ENCODE measurements around the gene STOML2.

Gene STOML2

DNA sequence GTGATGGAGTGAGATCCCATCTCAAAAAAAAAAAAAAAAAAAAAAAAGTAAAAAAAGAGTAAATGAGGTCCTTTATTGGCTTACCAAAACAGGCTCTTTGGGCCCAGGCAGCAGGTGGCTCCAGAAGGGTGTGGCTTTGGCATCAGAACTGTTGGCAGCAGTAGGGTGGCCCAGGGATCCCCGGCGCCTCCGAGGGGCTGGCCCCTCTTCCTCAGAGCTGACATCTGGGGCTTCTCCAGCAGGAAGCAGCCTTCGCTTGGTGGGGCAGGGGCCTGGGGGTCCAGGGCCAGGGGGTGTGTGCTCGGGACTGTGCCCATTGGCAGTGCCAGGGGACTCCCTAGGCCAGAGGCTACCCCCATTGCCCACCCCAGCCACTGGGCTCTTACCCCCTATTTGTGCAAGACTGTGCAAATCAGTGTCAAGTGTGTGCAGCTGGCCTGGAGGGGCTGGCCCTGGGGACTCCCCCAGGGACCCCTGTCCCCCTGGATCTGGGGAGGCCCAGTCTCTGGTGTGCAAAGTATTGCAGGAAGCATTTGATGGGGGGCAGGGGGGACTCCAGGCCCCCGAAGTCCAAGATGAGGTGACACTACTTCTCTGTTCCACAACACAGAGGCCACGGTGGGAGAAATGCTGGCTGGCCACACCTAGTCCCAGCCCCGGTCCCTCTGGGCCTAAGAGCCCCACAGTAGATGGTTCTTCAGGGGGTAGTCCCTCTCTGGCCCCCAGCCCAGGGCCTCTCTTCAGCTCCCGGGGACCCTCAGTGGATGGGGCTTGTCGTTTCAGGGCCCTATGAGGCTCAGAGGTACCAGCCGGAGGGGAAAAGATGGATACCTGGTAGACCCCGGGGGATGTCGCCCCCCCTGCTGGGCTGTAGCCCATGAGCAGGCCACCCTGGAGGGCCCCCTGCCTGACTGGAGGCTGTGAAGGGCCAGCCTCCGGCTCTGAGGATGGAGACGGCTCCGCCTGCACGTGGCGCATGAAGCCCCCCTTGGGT, 4.7 kb upstream of the STOML2 start:
- 0 out of 2 replicates have a peak, but pooled peaks cover 3% of the 10 kb centered on the region for H3K36me3 ChIP-seq (ENCODE audit: control insufficient read depth, insufficient read depth, low read length)
- no peak overlapping the region for H3K4me3 ChIP-seq (ENCODE audit: low read length)
- H3K9me3 ChIP-seq (ENCODE audit: control insufficient read depth, insufficient read depth, low read length) = no peaks in the 10 kb centered on the region
- H3K27me3 ChIP-seq (ENCODE audit: control insufficient read depth, insufficient read depth, low read length) = no peaks in the 10 kb centered on the region
- no peak for DNase-seq (ENCODE audit: low read depth, low spot score)
- no peaks in the 10 kb centered on the region for H3K4me1 ChIP-seq (ENCODE audit: control insufficient read depth, insufficient read depth, low read length)
- no peak overlapping the region for H3K27ac ChIP-seq (ENCODE audit: low read length)
- no CpG with 5 or more reads among the region's 18 CpGs for WGBS (ENCODE audit: insufficient coverage, insufficient read length)

DNA sequence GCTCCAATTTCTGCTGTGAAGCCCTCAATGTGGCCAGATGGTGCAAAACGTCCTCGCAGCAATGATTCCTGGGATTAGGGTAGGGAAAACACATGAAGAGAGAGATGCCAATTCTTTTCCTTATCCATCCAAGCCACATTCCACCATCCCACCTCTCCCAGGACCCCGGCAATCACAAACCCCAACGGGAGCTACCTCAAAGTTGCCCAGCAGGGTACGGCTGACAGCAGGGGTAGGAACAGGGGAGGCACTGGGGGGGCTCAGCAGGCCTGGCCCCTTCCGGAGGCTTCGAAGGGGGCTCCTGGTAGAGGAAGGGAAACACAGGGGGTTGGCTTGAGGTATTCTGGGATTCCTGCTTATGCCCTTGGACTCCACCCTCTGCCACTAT, 3.4 kb upstream of the STOML2 start:
- no CpG with 5 or more reads among the region's 7 CpGs for WGBS (ENCODE audit: insufficient coverage, insufficient read length)
- peaks cover 6% of the 10 kb centered on the region; the same call in 1 of the 2 replicates for H3K36me3 ChIP-seq (ENCODE audit: control insufficient read depth, insufficient read depth, low read length)
- no peak for DNase-seq (ENCODE audit: low read depth, low spot score)

DNA sequence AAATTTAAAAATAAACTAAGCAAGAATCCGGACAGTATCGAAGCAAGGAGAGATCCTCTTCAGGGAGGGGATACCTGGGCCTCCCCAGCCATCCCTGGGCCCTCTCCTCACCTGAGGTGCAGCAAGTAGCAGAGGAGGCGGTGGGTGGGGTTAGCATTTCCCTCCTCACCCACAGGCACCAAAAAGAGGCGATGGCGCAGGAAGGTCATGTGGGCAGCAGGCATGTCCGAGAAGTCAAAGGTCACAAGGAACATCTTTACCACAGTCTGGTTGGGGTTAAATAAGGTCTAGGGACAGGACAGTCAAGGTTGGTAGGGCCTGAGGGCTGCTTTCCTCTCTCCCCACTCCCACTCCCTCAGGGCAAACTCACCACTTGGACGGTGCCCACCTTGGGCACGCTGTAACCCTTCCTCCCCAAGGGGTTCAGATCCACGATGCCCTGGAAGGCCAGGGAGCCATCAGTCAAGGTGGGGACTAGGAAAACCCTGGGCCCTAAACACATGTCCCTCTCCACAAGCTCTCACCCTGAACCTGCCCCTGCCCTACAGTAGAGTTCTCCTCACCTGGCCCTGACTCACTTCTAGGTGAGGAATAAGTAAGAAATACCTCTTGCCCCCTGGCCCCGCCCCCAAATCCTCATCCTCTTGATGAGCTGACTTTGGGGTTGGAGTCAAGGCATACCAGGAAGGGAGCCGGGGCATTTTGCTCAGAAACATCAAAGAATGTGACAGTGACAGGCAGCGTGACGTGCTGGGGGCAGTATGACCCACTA, 2.8 kb upstream of the STOML2 start:
- H3K9me3 ChIP-seq (ENCODE audit: control insufficient read depth, insufficient read depth, low read length) = no peaks in the 10 kb centered on the region
- DNase-seq (ENCODE audit: low read depth, low spot score) = no peak
- H3K27ac ChIP-seq (ENCODE audit: low read length) = no peak overlapping the region
- H3K36me3 ChIP-seq (ENCODE audit: control insufficient read depth, insufficient read depth, low read length) = peaks cover 10% of the 10 kb centered on the region
- H3K4me1 ChIP-seq (ENCODE audit: control insufficient read depth, insufficient read depth, low read length) = no peaks in the 10 kb centered on the region
- H3K27me3 ChIP-seq (ENCODE audit: control insufficient read depth, insufficient read depth, low read length) = no peaks in the 10 kb centered on the region
- H3K4me3 ChIP-seq (ENCODE audit: low read length) = no peak overlapping the region
- no CpG with 5 or more reads among the region's 13 CpGs for whole genome bisulfite sequencing (ENCODE audit: insufficient coverage, insufficient read length)

More for the DNA sequence above, 3.4 kb upstream of the STOML2 start:
- Histone ChIP-seq H3K27me3 (ENCODE audit: control insufficient read depth, insufficient read depth, low read length) (no peaks in the 10 kb centered on the region), H3K4me3 (ENCODE audit: low read length) (no peak overlapping the region), H3K4me1 (ENCODE audit: control insufficient read depth, insufficient read depth, low read length) (no peaks in the 10 kb centered on the region), H3K9me3 (ENCODE audit: control insufficient read depth, insufficient read depth, low read length) (no peaks in the 10 kb centered on the region), H3K27ac (ENCODE audit: low read length) (no peak overlapping the region)

DNA sequence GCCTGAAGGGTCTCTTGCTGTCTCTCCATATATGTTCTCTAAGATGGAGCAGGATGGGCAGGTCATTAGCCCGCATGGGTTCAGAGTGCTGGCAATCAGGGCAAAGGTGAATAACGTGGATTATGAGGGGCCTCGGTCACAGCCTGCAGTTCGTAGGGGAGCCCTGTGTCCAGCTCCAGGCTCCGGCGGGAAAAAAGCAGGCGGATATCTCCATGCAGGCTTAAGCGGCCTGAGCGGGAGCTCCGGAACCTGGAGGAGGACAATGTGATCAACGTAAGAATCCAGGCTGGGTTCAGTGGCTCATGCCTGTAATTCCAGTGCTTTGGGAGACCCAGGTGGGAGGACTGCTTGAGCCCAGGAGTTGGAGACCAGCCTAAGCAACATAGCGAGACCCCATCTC, 2.2 kb upstream of the STOML2 start:
- Histone ChIP-seq H3K9me3 (ENCODE audit: control insufficient read depth, insufficient read depth, low read length) (no peaks in the 10 kb centered on the region), H3K27ac (ENCODE audit: low read length) (no peak overlapping the region), H3K4me3 (ENCODE audit: low read length) (no peak overlapping the region)

DNA sequence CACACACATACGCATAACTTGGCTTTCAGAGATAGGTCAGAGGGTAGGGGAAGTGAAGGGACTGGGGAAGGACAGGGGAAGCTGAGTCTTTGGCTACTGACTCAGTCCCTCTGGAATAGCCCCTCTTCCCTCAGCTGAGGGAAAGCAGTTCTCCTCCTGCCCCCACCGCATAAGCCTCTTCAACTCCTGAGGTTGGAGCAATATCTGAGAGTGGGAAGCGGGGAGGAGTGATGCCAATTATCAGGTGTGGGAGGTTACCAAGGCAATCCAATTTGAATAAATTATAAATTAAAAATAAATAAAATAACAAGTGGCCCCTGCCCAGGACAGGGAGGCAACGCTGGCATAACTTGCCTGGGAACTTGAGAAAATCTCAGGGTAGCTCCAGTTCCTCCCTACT, 1.7 kb upstream of the STOML2 start:
- Histone ChIP-seq H3K9me3 (ENCODE audit: control insufficient read depth, insufficient read depth, low read length) (no peaks in the 10 kb centered on the region), H3K36me3 (ENCODE audit: control insufficient read depth, insufficient read depth, low read length) (peaks cover 13% of the 10 kb centered on the region), H3K4me1 (ENCODE audit: control insufficient read depth, insufficient read depth, low read length) (no peaks in the 10 kb centered on the region), H3K27me3 (ENCODE audit: control insufficient read depth, insufficient read depth, low read length) (no peaks in the 10 kb centered on the region), H3K4me3 (ENCODE audit: low read length) (no peak overlapping the region), H3K27ac (ENCODE audit: low read length) (no peak overlapping the region)
- DNase-seq (ENCODE audit: low read depth, low spot score) = no peak
- no CpG with 5 or more reads among the region's 4 CpGs for WGBS (ENCODE audit: insufficient coverage, insufficient read length)

More for the DNA sequence above, 2.2 kb upstream of the STOML2 start:
- H3K4me1 ChIP-seq (ENCODE audit: control insufficient read depth, insufficient read depth, low read length) = no peaks in the 10 kb centered on the region
- no peaks in the 10 kb centered on the region for H3K27me3 ChIP-seq (ENCODE audit: control insufficient read depth, insufficient read depth, low read length)
- WGBS (ENCODE audit: insufficient coverage, insufficient read length) = no CpG with 5 or more reads among the region's 12 CpGs
- peaks cover 10% of the 10 kb centered on the region for H3K36me3 ChIP-seq (ENCODE audit: control insufficient read depth, insufficient read depth, low read length)
- DNase-seq (ENCODE audit: low read depth, low spot score) = no peak

DNA sequence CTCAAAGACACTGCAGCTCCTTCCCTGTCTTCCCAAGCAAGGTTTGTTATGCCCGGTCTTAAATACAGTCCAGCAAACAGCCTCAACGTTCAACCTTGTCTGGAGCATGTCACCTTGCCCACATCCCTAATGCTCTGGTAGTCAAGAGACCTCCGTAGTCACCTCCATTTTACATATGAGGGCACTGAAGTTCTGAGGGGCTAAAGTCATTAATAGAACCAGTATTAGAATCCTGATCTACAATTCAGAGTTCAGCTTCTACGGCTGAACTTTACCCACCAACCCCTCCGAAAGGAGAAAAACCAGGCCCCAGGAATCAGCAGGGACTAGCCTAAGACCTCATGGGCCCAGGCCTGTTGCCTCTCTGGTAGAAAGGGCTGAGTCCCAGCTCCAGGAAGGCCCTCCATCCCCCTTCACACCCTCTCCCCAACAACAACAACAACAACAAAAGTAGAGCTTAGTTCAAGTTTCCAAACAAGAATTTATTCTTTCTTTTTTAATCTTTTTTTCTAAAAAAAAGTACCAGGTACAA, 795 bp upstream of the STOML2 start:
- Histone ChIP-seq H3K9me3 (ENCODE audit: control insufficient read depth, insufficient read depth, low read length) (no peaks in the 10 kb centered on the region), H3K4me1 (ENCODE audit: control insufficient read depth, insufficient read depth, low read length) (no peaks in the 10 kb centered on the region), H3K36me3 (ENCODE audit: control insufficient read depth, insufficient read depth, low read length) (peaks cover 13% of the 10 kb centered on the region), H3K27ac (ENCODE audit: low read length) (no peak overlapping the region), H3K4me3 (ENCODE audit: low read length) (peak overlapping the region; percentile 73; the same call in 1 of the 2 replicates), H3K27me3 (ENCODE audit: control insufficient read depth, insufficient read depth, low read length) (no peaks in the 10 kb centered on the region)
- no peak for DNase-seq (ENCODE audit: low read depth, low spot score)
- no CpG with 5 or more reads among the region's 5 CpGs for WGBS (ENCODE audit: insufficient coverage, insufficient read length)

DNA sequence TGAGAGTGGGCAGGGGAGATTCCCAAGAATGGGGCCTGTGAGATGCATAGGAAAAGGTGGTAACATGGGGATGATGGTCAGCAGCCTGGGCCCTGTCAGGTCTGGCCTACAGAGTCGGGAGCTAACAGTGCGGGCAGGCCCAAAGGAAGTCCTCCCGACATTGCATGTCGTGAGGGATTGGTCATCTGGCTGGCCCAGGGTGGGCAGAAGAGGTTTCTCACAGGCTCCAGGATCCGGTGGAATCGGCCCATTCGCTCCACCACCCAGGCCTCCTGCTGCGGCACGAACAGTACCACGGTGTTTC, 514 bp downstream of the STOML2 start:
- H3K4me3 ChIP-seq (ENCODE audit: low read length) = peak overlapping the region; percentile 73
- DNase-seq (ENCODE audit: low read depth, low spot score) = no peak
- no peaks in the 10 kb centered on the region for H3K9me3 ChIP-seq (ENCODE audit: control insufficient read depth, insufficient read depth, low read length)
- H3K4me1 ChIP-seq (ENCODE audit: control insufficient read depth, insufficient read depth, low read length) = no peaks in the 10 kb centered on the region
- no peaks in the 10 kb centered on the region for H3K27me3 ChIP-seq (ENCODE audit: control insufficient read depth, insufficient read depth, low read length)
- peaks cover 13% of the 10 kb centered on the region for H3K36me3 ChIP-seq (ENCODE audit: control insufficient read depth, insufficient read depth, low read length)
- no peak overlapping the region for H3K27ac ChIP-seq (ENCODE audit: low read length)
- no CpG with 5 or more reads among the region's 10 CpGs for WGBS (ENCODE audit: insufficient coverage, insufficient read length)

DNA sequence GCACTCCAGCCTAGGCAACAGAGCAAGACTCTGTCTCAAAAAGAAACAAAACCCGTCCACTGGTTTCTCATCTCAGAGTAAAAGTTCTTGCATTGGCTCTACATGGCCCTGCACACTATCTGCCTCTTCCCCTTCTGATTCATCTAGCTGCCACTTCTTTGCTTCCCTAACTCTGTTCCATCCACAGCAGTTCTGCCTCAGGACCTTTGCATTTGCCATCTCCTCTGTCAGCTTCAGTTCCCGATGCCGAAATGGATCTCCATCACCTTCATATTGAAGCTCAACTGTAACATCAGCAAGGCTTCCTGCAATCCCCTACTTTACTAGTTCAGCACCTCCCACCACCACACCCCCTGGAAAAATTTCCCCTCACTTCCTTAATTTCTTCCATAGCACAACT, 5.4 kb downstream of the STOML2 start:
- Histone ChIP-seq H3K4me1 (ENCODE audit: control insufficient read depth, insufficient read depth, low read length) (no peaks in the 10 kb centered on the region), H3K27me3 (ENCODE audit: control insufficient read depth, insufficient read depth, low read length) (no peaks in the 10 kb centered on the region), H3K4me3 (ENCODE audit: low read length) (no peak overlapping the region), H3K9me3 (ENCODE audit: control insufficient read depth, insufficient read depth, low read length) (no peaks in the 10 kb centered on the region), H3K36me3 (ENCODE audit: control insufficient read depth, insufficient read depth, low read length) (peaks cover 16% of the 10 kb centered on the region), H3K27ac (ENCODE audit: low read length) (no peak overlapping the region)
- no peak for DNase-seq (ENCODE audit: low read depth, low spot score)
- no CpG with 5 or more reads among the region's 3 CpGs for WGBS (ENCODE audit: insufficient coverage, insufficient read length)

DNA sequence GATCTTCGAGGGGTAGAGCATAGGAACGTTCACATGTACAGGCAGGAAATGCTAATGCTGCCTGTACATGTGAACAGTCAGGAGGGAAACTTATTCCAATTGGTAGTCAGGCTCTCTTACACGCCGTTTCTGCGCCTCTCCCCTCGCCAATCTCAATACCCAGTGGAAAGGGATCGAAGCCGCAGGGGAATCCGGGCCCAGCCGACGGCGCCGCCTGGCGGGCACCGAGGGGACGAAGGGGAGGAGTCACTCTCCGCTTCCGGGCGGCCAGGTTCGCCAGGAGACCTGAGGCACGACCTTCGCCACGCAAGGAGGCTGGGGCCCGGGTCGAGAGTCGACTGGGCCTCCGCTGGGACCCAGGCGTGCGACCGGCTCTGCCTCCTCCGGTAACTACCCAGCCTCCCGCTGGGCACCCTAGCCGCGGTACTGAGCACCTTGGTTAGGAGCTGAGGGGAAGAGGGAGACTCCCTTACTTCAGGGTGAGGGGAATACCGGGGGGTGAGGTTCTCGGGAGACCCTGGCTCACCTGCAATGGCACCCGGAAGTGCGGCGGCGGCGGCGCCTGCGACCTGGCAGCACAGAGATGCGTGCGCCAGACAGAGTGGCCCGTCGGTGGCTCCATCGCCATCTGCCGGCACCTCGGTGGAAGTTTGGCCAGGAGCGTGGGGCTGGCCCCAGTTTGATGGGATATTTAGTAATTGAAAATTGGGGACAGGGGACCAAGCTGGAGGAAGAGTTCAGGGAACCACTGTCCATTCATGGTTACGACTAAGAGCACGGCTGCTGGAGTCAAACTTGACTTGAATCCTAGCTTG, 6.7 kb downstream of the STOML2 start, which contains the start of gene PIGO:
Gene PIGO (minus strand): TSS at position 557 of the 815 bp plus-strand sequence. CDS start 1,026 bp downstream, outside the sequence.
- H3K36me3 ChIP-seq (ENCODE audit: control insufficient read depth, insufficient read depth, low read length) = peaks cover 19% of the 10 kb centered on the region
- no peak within 1 kb of the TSS for H3K27ac ChIP-seq (ENCODE audit: low read length)
- H3K9me3 ChIP-seq (ENCODE audit: control insufficient read depth, insufficient read depth, low read length) = no peaks in the 10 kb centered on the region
- WGBS (ENCODE audit: insufficient coverage, insufficient read length) = no CpG with 5 or more reads among the region's 53 CpGs
- H3K4me1 ChIP-seq (ENCODE audit: control insufficient read depth, insufficient read depth, low read length) = no peaks in the 10 kb centered on the region
- no peak for DNase-seq (ENCODE audit: low read depth, low spot score)
- H3K27me3 ChIP-seq (ENCODE audit: control insufficient read depth, insufficient read depth, low read length) = no peaks in the 10 kb centered on the region
- H3K4me3 ChIP-seq (ENCODE audit: low read length) = peak within 1 kb of the TSS; percentile 84

DNA sequence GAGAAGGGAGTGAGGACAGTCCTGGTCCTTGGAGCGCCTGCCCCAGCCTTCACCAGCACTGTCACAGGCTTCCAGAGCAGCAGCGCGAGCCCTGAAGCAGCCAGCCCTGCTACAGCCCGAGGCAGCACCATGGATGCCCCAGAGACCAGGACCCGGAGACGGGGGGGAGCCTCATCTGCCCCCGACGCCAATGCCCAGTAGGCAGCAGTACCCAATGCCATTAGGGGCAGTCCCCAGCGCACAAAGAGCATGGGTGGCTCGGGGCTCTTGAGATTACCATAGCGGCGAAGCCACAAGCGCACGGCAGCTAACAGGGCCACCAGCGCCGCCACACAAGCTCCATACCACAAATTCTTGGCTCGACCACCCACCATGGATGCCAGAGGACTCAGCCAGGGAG, 11.4 kb downstream of the STOML2 start:
- no peak overlapping the region for H3K27ac ChIP-seq (ENCODE audit: low read length)
- no peaks in the 10 kb centered on the region for H3K9me3 ChIP-seq (ENCODE audit: control insufficient read depth, insufficient read depth, low read length)
- no peak for DNase-seq (ENCODE audit: low read depth, low spot score)
- H3K4me1 ChIP-seq (ENCODE audit: control insufficient read depth, insufficient read depth, low read length) = no peaks in the 10 kb centered on the region
- peaks cover 27% of the 10 kb centered on the region; the same call in 1 of the 2 replicates for H3K36me3 ChIP-seq (ENCODE audit: control insufficient read depth, insufficient read depth, low read length)
- no CpG with 5 or more reads among the region's 17 CpGs for whole genome bisulfite sequencing (ENCODE audit: insufficient coverage, insufficient read length)
- H3K4me3 ChIP-seq (ENCODE audit: low read length) = no peak overlapping the region
- H3K27me3 ChIP-seq (ENCODE audit: control insufficient read depth, insufficient read depth, low read length) = no peaks in the 10 kb centered on the region
